ACHN (cell line): Measurements from ENCODE around the gene SHISA9.
A peak's percentile ranks its signal among the peaks of the same experiment; 100 is the strongest.

Experiments used
- DNase-seq: peaks from one replicate; pipeline ENCODE4 v3.0.0-alpha.2; 2015
- in situ Hi-C: cut with HindIII; loops from 2 replicates; pipeline ENCODE4 v1.10.0; 2017; ENCODE audit warnings: low sequenced_read_pairs, low pct_ligation_motif_present, low pct_unique_long_range_greater_than_20kb

SHISA9 gene

DNA sequence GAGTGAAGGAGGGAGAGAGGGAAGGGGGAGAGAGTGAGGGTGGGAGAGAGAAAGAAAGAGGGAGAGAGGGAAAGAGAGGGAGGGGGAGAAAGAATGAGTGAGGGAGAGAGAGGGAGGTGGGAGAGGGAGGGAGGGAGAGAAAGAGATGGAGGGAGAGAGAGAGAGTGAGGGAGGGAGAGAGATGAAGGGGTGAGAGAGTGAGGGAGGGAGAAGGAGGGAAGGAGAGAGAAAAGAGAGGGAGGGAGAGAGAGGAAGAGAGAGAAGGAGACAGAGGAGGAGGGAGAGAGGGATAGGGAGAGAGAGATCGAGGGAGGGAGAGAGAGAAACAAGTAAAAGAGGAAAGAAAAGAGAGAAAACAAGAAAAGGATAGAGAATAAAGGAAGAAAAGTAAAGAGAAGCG, 225.7 kb downstream of the SHISA9 start:
- no peak for DNase-seq
- in situ Hi-C loops: no loop called here

DNA sequence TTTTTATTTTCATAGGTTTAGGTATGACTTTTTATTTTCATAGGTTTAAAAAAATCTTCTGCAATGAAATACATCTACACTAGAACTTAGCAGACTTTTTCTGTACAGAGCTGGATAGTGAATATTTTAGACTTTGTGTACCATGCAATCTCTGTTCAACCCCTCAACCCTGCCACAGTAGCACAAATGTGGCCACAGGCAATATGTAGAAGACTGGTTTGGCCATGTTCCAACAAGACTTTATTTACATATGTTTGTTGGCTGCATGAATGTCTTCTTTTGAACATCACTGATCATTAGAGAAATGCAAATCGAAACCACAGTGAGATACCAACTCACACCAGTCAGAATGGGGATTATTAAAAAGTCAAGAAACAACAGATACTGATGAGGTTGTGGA, 229.2 kb downstream of the SHISA9 start:
- in situ Hi-C loops: no loop called here
- DNase-seq: no peak

DNA sequence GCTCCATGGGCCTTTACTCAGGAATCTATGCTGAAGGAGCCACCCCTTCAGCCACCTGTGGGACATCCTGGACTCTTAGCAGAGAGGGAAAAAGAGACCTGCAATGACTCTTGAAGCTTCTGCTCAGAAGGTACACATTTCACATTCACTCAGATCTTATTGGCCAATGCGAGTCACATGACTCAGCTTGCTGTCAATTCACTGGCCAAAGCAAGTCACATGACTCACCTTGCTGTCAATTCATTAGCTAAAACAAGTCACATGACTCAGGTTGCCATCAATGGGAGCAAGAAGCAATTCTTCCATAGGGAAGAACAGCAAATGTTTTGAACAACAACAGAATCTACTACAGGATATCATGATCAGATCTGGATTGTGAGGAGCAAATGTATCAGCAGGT, 233.4 kb downstream of the SHISA9 start:
- no peak for DNase-seq
- in situ Hi-C loops: no loop called here

DNA sequence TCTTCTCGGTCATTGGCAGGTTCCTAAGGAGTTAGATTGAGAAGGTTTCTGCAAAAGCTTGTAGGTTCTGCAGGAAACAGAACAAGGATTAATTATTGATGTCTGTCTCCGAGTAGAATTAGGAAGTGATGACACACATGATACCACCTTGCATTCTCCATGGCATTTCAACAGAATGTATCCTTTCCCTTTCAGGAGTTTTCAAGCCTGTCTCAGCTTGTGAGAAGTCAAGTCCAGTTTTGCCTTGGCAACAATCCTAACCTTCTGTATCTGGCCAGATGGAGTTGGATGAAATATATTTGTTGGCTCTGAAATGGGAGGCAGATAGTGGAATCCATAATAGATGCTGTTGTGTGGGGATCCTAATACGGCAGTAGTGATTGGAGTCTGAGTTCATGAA, 235.5 kb downstream of the SHISA9 start:
- no peak for DNase-seq

DNA sequence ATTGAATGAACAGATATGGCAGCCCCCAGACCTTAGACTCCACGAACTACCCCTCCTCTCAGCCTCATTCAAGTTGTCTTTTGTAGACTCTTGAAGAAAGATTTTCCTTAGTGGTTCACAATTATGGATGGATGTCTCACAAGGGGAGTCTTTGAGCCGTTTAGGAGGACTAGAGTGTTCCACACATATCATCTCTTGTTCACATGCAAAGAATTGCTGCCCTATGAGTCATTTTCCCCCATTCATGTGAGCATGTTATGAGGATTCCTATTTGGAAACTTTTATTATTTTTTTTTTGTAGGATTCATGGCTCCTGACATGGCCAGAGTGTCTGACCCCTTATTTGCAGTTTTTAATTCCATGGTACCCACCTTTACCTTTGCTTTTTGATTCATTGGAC, 237.1 kb downstream of the SHISA9 start:
- in situ Hi-C loops: no loop called here
- peak; percentile 13 for DNase-seq

More for the DNA sequence above, 235.5 kb downstream of the SHISA9 start:
- in situ Hi-C loops: no loop called here

DNA sequence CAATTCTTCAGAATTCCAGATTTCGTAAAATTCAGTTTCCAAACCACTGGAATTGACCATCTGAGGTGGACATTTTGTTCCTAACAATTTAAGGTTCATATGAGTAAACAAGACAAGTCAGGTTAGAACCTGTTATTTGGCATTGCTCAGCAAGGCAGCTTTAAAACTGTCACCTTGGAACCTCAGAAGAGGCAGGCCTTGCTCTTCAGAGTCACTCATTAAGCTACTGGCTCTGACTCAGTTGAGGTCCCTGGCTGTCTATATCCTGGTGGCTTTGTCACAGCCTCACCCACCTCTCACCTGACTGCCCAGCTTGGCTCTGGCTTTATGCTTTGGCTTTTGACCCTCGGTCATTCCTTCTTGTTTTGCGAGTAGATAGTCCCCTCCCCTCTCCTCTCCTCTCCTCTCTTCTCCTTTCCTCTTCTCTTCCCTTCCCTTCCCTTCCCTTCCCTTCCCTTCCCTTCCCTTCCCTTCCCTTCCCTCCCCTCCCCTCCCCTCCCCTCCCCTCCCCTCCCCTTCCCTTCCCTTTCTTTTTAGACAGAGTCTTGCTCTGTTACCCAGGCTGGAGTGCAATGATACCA, 238.4 kb downstream of the SHISA9 start:
- no peak for DNase-seq
- in situ Hi-C loops: no loop called here

GRCh38 chr16:13143551-13143950, 242.2 kb downstream of the SHISA9 start:
- in situ Hi-C loops: no loop called here
- no peak for DNase-seq

- DNase-seq: no peak
- in situ Hi-C loops: no loop called here
These were observed 245.4 kb downstream of the SHISA9 start for GRCh38 chr16:13146829-13147228.

DNA sequence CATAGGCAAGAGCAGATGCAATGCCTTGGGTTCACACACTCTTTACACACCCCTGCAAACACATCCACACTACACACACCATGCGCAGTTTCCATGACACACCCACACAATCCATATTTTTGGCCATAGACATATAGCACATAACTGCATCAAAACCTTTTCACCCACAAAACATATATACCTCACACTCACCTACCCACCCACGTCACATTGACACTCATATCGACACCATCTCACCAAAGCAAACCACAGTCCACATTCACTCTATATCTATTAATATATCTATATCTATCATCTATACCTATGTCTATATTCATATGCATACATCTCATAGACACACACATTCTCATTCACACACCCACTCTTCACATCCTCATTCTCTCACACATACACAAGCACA, 246.9 kb downstream of the SHISA9 start:
- DNase-seq: no peak
- in situ Hi-C loops: no loop called here

DNA sequence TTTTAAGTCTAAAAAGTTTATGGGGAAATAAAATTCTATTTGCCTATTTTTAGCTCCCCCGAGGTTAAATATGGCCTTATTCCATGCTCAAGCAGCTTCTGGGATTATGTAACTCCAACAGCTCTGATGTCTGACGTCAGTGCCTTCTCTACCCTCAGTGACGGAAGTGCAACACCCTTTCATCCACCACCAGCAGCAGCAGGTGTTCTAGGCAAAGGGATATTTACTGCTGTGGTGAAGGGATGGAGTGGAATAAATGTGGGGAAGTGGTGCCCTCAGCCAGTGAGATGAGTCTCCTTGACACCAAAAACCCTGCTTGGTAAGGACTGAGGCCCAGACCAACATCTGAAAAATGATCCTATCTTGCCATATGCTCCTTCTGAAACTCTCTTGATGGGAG, 247.4 kb downstream of the SHISA9 start:
- in situ Hi-C loops: no loop called here
- no peak for DNase-seq

- DNase-seq: no peak
- in situ Hi-C loops: no loop called here
These were observed 248.9 kb downstream of the SHISA9 start for GRCh38 chr16:13150181-13150885.

- DNase-seq: no peak
- in situ Hi-C loops: no loop called here
These were observed 252.3 kb downstream of the SHISA9 start for GRCh38 chr16:13153696-13154095.

DNA sequence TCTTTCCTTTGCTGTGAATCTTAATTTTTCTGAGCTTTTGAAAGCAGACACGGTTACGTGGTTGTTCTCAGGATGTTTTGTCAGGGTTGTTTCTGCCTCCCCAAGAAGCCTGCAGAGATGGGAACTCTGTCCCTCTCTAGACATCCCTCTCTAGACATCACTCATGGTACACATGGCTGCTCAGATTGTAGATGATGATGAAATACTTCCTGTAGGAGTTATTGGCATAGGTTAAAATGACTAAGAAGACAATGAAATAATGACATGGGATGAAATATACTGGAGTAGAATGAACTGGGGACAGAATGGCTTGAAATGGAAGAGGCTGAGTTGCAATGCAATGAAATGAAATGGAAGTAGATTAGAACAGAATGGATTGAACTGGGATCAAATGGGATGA, 253.4 kb downstream of the SHISA9 start:
- in situ Hi-C loops: no loop called here
- no peak for DNase-seq

DNA sequence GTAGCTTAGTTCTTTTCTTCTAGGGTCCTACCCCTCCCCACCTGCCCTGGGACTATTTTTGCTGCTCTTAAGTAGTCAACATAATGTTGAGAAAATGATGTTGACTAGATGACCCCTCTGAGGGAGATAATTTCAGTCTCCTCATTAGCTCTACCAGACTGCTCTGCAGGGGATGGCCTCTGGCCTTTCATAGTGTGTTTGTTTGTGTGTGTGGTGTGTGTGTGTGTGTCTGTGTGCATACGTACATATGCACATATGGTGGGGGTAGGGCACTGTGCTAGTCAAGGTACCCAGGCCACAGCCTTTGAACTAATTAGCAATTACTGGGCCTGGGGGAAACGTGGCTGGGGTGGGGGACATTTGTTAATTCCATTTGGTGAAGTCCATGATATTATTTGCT, 254.0 kb downstream of the SHISA9 start:
- no peak for DNase-seq
- in situ Hi-C loops: no loop called here

DNA sequence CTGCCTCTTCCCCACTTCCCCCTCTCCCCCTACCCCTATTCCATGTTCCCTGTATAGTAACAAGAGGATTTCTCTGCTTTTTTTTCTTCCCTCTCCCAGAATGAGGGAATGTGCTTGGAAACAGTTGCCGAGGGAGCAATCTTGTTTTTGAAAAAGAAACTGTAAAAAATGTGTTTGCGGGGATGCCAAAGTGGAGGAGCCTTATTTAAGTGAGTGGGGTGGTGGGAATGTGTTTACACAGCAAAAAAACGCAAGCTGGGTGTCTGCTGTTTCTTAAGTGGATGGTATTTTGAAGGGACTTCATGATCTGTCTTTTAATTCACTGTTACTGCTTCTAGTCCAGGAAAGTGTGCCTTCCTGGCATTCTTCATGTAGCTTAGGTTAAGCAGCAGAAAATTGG, 254.4 kb downstream of the SHISA9 start:
- DNase-seq: no peak
- in situ Hi-C loops: no loop called here

DNA sequence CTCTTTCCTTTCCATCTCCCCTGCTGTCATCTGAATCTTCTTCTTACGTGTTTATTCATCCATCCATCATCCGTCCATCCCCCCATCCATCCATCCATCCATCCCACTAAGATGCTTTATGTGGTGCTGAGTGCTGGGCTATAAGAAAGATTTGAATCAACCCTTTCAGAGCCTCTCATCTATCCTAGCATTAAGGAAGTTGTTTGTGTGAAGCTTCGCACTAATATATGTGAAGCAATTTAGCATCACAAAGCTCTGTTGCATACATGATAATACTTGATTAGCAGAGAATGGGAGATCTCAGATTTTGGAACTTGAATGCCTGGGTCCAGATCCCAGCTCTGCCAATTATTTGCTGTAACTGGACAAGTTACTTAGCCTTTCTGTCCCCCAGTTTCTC, 255.7 kb downstream of the SHISA9 start:
- in situ Hi-C loops: no loop called here
- DNase-seq: no peak

- in situ Hi-C loops: no loop called here
- no peak for DNase-seq
These were observed 257.0 kb downstream of the SHISA9 start for GRCh38 chr16:13158427-13158826.

GRCh38 chr16:13165024-13165423, 263.6 kb downstream of the SHISA9 start:
- DNase-seq: no peak
- in situ Hi-C loops: no loop called here

DNA sequence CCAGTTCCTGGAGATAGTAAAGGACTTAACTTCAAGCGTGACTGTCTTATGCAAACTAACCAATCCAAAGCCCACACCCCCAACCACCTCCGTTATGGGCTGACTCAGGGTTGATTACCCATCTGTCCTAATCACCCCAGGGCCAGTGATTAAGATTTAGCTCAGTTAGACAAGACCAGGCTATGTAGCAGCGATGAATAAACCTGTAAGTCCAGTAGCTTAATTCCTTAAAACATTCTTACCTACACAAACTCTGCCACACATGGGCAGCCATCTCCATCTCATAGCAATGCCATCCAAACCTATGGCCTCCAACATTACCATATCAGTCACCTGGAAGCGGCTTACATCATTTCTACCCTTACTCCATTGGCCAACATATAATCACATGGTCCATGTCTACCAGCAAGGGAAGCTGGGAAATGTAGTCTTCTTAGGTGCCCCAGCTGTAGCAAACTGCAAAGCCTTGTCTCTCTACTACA, 266.7 kb downstream of the SHISA9 start:
- no peak for DNase-seq
- in situ Hi-C loops: no loop called here

GRCh38 chr16:13171313-13171712, 269.9 kb downstream of the SHISA9 start:
- in situ Hi-C loops: no loop called here
- no peak for DNase-seq
